Midbrain (tissue), 1 donor: ENCODE measurements around the gene KRTAP10-4.
"Not testable (repeated sequence)": the region's sequence is repeated elsewhere in the genome, so short reads cannot be mapped to it uniquely, and the experiment has no call there.

ENCODE experiments used
- DNase-seq: peaks from one replicate; lab custom pipeline; 2025; lab: John Stamatoyannopoulos, UW

The KRTAP10-4 gene

GRCh38 chr21:44599264-44600029 is 25.9 kb downstream of the KRTAP10-4 start:
- DNase-seq: no peak

- not testable (repeated sequence) for DNase-seq
Observed at GRCh38 chr21:44600118-44600978, 26.8 kb downstream of the KRTAP10-4 start, which contains the start of gene KRTAP10-7. Gene KRTAP10-7, plus strand, starts transcription at chr21:44600597. Its CDS starts 25 bp downstream, at chr21:44600622.

DNA sequence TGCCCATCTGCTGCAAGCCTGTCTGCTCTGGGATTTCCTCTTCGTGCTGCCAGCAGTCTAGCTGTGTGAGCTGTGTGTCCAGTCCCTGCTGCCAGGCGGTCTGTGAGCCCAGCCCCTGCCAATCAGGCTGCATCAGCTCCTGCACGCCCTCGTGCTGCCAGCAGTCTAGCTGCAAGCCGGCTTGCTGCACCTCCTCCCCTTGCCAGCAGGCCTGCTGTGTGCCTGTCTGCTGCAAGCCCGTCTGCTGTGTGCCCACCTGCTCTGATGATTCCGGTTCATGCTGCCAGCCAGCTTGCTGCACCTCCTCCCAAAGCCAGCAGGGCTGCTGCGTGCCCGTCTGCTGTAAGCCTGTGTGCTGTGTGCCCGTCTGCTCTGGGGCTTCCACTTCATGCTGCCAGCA is 27.6 kb downstream of the KRTAP10-4 start:
- not testable (repeated sequence) for DNase-seq

DNA sequence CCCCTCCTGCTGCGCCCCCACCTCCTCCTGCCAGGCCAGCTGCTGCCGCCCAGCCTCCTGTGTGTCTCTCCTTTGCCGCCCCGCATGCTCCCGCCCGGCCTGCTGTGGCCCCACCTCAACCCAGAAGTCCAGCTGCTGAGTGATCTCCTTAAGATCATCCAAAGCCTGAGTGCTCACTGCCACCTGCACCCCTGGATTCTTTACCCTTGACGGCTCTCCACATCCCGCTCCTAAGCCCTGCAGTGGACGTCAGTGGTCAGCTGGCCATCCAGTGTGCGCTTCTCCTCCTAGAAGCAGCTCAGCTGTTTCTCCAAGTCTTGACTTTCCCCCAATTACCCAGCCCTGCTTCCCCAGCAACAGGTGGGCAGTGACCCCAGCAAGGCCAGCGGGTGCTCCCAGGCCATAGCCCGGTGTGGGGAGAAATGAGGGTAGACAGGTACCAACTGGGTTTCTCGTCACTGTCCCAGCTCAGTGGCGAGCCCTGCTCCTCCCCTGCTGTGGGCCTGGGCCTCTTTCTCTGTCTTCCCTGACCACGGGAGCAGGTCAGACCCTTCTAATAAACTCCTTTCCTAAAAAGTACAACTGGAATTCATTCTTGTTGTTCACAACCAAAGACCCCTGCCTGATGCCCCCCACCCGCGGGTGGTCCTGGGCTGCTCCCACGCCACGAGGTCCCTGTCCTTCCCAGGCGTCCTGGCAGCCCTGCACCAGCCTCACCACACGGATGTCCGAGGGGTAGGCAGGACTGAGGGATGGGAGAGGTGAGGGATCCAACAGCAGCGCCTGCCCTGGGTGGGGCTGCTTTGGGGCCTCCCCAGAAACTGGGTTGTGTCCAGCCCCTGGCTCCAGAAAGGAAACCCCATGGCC is 28.3 kb downstream of the KRTAP10-4 start:
- DNase-seq: no peak

DNA sequence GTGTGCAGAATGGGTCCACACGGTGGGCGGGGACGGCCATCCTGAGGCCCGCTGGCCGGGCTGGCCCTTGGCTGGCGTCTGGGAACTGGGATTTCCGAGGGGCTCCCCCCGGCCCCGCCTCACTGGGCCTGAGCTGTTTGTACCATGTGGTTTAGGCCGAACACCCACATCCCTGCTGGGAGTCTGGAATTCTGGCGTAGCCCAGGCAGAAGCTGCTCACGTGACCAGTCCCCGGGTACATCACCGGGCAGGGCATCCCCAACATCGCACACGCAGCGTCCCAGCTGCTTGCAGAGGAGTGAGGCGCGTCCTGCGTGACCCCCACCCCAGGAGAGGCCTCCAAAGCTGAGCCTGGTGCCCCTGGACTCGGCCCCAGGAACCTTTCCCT is 28.9 kb downstream of the KRTAP10-4 start:
- DNase-seq: no peak

GRCh38 chr21:44603109-44603875 is 29.8 kb downstream of the KRTAP10-4 start:
- no peak for DNase-seq

DNA sequence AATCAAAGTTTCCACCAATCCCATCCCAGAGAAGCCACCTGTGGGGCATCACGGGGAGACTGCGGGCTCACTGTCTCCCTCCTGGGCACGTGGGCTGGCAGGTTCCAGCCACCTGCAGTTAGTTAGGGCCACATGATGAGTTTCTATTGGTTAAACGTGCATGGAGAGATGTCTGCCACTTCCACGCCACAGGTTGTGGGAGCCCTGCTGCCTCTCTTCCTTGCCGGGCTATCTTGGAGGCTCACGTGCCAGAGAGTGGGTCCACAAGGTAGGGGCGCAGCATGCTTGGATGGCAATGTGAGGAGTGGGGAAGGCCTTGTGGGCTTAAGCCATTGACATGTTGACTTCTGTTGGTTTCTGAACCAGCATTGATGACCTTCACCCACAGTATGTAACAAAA is 30.4 kb downstream of the KRTAP10-4 start:
- no peak for DNase-seq

DNA sequence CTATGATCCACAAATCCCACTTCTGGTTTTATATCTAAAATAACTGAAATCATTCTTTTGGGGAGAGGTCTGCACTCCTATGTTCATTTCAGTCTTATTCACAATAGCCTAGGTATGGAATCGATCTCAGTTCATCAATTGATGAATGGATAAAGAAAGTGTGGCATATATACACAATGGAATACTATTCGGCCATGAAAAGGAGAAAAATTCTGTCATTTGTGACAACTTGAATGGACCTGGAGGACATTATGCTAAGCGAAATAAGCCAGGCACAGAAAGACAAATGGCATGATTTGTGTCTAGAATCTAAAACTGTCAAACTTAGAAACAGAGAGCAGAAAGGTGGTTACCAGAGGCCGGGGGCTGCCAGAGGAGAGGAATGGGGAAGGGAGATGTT is 33.0 kb downstream of the KRTAP10-4 start:
- no peak for DNase-seq

DNA sequence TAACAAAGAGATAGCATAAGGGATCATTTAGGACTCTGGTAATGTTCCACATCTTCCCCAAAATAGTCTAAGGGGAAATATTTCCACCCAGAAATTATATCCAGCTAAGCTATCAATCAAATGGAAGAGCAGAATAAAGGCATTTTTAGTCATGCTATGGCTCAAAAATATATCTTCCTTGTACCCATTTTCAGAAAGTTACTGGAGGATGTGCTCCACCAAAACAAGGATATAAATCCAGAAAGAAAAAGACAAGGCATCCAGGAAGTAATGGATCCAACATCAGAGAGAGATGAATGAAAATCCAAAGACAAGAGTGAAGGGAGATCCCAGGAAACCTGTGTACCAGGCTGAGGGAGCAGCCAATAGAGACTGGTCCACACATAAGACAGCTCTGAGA is 35.7 kb downstream of the KRTAP10-4 start:
- no peak for DNase-seq

DNA sequence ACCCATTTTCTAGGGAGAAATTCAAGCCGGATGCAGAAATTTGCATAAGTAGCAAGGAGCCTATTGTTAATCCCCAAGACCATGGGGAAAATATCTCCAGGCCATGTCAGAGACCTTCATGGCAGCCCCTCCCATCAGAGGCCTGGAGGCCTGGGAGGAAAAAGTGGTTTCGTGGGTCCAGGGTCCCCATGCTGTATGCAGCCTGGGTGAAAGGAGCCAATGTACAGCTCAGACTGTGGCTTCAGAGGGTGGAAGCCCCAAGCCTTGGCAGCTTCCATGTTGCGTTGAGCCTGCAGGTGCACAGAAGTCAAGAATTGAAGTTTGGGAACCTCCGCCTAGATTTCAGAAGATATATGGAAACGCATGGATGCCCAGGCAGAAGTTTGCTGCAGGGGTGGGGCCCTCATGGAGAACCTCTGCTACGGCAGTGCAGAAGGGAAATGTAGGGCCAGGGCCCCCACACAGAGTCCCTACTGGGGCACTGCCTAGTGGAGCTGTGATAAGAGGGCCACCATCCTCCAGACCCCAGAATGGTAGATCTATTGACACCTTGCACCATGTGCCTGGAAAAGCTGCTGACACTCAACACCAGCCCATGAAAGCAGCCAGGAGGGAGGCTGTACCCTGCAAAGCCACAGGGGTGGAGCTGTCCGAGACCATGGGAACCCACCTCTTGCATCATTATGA is 36.8 kb downstream of the KRTAP10-4 start:
- DNase-seq: not testable (repeated sequence)

GRCh38 chr21:44611551-44611950 is 38.0 kb downstream of the KRTAP10-4 start:
- no peak for DNase-seq

DNA sequence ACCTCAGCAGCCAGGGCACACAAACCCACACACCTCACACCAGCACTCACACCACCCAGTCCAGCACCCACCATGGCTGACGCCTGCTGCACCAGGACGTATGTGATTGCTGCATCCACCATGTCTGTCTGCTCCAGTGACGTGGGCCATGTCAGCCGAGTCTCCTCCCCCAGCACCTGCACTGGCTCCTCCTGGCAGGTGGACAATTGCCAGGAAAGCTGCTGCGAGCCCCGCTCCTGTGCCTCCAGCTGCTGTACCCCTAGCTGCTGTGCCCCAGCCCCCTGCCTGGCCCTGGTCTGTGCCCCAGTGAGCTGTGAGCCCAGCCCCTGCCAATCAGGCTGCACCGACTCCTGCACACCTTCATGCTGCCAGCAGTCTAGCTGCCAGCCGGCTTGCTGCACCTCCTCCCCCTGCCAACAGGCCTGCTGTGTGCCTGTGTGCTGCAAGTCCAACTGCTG is 38.5 kb downstream of the KRTAP10-4 start, which contains the start of gene KRTAP10-8:
Gene KRTAP10-8, plus strand, starts transcription at position 51 of the 458 bp plus-strand sequence. Its CDS starts 22 bp downstream, at position 73.
- no peak for DNase-seq

DNA sequence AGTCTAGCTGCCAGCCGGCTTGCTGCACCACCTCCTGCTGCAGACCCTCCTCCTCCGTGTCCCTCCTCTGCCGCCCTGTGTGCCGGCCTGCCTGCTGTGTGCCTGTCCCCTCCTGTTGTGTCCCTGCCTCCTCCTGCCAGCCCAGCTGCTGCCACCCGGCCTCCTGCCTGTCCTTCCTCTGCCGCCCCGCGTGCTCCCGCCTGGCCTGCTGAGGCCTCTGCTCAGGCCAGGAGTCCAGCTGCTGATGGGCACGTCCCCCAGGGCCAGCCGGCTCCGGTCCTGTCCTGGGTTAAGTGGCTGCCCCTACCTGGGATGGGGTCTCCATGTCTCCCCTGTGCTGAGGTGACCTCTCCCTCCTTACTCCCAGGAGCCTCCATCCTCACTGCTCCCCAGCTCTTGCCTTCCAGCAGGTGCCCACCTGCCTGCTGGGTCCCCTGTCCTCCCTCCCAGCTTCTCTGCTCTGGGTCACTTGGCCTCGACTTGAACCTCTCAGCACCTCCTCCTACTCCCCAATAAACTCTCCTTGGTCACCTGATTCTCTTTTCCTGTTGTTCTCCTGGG is 39.2 kb downstream of the KRTAP10-4 start:
- no peak for DNase-seq

- no peak for DNase-seq
Observed at GRCh38 chr21:44613386-44614155, 40.0 kb downstream of the KRTAP10-4 start.

DNA sequence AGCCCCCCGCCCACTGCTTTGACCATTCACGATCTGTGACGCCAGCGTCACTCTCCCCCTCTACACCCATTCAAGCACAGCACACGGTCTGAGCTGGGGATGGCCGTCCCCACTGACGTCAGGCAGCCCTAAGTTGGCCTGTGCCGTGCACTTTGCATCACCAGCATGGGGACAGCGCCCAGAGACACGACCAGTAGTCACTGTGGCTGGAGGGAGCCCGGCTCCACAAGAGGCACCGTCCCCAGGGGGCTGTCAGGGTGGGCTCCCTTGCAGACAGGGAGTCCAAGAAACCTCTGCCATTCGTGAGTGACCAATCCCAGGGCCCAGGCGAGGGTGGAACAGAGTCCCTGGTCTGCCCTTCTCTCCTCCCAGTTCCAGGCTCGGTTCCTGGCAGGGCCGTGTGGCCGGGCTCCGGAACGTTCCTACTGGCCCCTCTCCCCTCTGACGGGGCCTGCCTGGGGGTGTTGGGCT is 40.7 kb downstream of the KRTAP10-4 start:
- DNase-seq: no peak

DNA sequence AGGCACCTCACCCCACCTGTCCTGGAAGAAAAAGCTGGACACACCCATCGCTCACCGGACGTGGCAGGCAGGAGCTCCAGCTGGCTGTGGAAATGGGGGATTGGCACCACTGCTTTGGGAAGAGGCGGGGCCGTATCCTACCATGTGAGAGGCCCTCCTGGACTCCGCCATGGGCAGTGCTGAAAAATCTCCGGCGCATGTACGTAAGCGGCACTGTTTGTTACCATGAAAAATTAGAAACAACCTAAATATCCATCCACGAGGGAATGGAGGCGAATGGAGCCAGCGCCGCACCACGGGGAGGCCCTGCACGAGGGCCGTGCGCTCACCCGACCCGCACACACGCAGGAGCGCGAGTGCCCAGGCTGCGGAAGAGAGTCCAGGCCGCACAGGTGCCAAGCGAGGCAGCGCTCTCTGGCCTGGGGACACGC is 41.4 kb downstream of the KRTAP10-4 start:
- DNase-seq: no peak

- no peak for DNase-seq
Observed at GRCh38 chr21:44615466-44615865, 41.9 kb downstream of the KRTAP10-4 start.

- DNase-seq: no peak
Observed at GRCh38 chr21:44615911-44616590, 42.5 kb downstream of the KRTAP10-4 start.

DNA sequence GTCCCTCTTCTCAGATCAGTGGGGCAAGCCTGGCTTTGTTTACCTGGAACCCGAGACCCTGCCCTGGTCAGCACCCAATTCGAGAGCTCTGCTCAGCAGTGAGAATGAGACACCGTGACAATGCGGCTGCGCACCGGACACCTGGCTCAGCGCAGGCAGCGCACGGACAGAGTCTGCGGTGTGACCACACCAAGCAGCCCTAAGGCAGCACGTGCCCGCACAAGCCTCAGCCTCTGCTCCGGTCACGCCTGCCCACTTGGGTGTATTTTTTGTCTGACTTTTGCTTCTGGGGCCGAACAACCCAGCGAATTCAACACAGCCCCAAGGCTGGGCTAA is 43.0 kb downstream of the KRTAP10-4 start:
- DNase-seq: no peak
